Activated T-cell treated with anti-CD3 and anti-CD28 coated beads, Interleukin-2, amount 50 U/mL, for 72 hours (primary cell): ENCODE data around the gene TOMM34. TPM values are rescaled to one million over a fixed set of nuclear protein-coding genes. Genes with fewer than 3 reads are reported as not detected.

Experiments
- ATAC-seq, 2 donors: fragments of 150-1000 bp; cut with Tn5 transposase; replicated peaks in 1 of 2; 2 replicates each; pipeline ENCODE4 v1.10.0; 2021; ENCODE audit warnings: moderate library complexity in 2 of 2, mild to moderate bottlenecking in 1 of 2
- DNase-seq, 2 donors: peaks; one replicate each; pipeline ENCODE4 v3.0.0; 2021 to 2022; ENCODE audit warnings: mixed read lengths in 1 of 2
- H3K27ac Mint-ChIP-seq: one replicate; pipeline ENCODE4 v1.8.0; 2022; ENCODE audit warnings: mild to moderate bottlenecking, moderate library complexity, mixed read lengths
- H3K27me3 Mint-ChIP-seq: one replicate; pipeline ENCODE4 v1.8.0; 2022; ENCODE audit warnings: low read depth, mixed read lengths
- H3K36me3 Mint-ChIP-seq, 2 donors: one replicate each; pipeline ENCODE4 v1.8.0; 2022; ENCODE audit warnings: mixed read lengths in 2 of 2, mild to moderate bottlenecking in 1 of 2; ENCODE audit not compliant: insufficient read depth in 2 of 2
- H3K4me1 Mint-ChIP-seq: one replicate; pipeline ENCODE4 v1.8.0; 2022; ENCODE audit warnings: low read depth, mixed read lengths
- H3K4me3 Mint-ChIP-seq, 2 donors: one replicate each; pipeline ENCODE4 v1.8.0; 2022; ENCODE audit warnings: mild to moderate bottlenecking in 2 of 2, mixed read lengths in 2 of 2, moderate library complexity in 2 of 2
- H3K9me3 Mint-ChIP-seq, 2 donors: one replicate each; pipeline ENCODE4 v1.8.0; 2022; ENCODE audit warnings: mixed read lengths in 2 of 2
- total RNA-seq, 2 donors: library from RNA; stranded (reverse); gene quantifications; one replicate each; pipeline ENCODE4 v1.2.3, GENCODE V29; 2022

The TOMM34 gene, protein sequence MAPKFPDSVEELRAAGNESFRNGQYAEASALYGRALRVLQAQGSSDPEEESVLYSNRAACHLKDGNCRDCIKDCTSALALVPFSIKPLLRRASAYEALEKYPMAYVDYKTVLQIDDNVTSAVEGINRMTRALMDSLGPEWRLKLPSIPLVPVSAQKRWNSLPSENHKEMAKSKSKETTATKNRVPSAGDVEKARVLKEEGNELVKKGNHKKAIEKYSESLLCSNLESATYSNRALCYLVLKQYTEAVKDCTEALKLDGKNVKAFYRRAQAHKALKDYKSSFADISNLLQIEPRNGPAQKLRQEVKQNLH
- 10 to 100 TPM; 43.5 to 46.8 TPM for total RNA-seq

DNA sequence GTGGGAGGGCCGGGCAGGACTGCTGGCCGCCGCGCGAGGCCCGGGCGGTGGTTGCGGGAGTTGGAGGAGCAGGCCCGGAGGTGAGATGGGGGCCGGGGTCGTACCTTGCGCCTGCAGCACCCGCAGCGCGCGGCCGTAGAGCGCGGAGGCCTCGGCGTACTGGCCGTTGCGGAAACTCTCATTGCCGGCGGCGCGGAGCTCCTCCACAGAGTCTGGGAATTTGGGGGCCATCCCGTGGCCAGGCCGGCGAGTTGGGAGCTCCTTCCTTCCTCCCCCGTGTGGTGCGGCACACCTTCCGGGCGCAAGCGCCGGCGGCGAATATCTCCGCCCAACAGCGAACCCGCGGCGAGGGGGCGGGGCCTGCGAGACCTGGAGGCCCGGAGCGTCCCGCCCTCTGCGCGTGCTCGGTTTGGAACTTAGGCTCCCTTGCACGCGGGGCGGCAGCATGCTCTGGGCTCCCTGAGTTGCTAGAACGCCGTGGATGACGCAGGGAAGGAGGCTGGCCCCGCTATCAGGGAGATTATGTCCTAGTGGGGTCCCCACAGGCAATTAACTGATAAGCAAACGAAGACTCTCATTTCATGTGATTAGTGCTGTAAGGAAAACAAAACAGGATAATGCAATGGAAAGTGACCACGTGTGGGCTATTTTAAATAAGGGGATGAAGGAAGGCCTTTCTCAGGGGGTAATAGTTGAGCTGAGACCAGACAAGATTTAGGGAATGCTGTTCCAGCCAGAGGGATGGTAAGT is at the start of gene TOMM34:
TSS of gene TOMM34 (minus strand) at position 295 of the 750 bp plus-strand sequence. CDS start at position 231, 64 bp downstream.
- no peaks in the 10 kb centered on the region for H3K27me3 Mint-ChIP-seq
- peaks cover 16 to 29% of the 10 kb centered on the region in 2 donors for H3K36me3 Mint-ChIP-seq
- DNase-seq (peak; percentile 97 to 98), ATAC-seq (peak; percentile 91 to 95)
- H3K4me1 Mint-ChIP-seq, result peaks cover 83% of the 10 kb centered on the region
- peaks cover 0 to 2% of the 10 kb centered on the region in 2 donors for H3K9me3 Mint-ChIP-seq
- H3K4me3 Mint-ChIP-seq, result peak within 1 kb of the TSS; percentile 94 to 99
- peak within 1 kb of the TSS; percentile 96 for H3K27ac Mint-ChIP-seq

DNA sequence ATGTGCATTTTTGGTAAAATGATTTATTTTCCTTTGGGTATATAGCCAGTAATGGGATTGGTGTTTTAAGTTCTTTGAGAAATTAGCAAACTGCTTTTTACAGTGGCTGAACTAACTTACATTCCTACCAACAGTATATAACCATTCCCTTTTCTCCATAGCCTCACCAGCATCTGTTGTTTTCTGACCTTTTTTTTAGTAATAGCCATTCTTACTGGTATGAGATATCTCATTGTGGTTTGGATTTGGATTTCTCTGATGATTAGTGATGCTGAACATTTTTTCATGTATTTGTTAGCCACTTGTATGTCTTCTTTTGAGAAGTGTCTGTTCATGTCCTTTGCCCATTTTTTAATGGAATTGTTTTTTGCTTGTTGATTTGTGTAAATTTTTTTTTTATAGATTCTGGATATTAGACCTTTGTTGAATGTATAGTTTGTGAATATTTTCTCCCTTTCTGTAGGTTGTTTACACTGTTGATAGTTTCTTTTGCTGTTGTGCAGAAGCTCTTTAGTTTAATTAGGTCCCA is 48.4 kb upstream of the TOMM34 start:
- Mint-ChIP-seq H3K36me3 (peaks cover 12 to 46% of the 10 kb centered on the region in 2 donors), H3K9me3 (no peaks in the 10 kb centered on the region), H3K4me3 (no peak overlapping the region), H3K27me3 (no peaks in the 10 kb centered on the region), H3K4me1 (peaks cover 46% of the 10 kb centered on the region), H3K27ac (peak overlapping the region; percentile 66)
- no peak for DNase-seq
- no peak for ATAC-seq

DNA sequence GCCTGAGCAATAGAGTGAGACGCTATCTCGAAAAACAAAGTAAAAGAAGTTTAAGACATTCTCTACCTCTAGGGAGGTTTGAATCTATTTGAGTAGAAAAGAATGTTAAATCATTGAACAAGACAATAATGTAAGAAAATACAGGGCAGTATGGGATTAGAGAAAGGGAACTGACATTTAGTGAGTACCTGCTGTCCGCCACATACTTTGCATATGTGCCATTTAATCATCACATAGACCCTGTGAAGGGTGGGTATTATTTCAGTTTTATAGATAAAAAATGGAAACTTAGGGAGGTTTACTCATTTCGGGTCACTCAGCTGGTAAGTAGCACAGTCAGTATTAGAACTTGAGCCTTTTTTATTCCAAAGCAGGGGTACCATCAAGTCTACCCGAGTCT is 37.5 kb upstream of the TOMM34 start:
- H3K36me3 Mint-ChIP-seq, result peaks cover 25 to 59% of the 10 kb centered on the region in 2 donors
- H3K9me3 Mint-ChIP-seq, result no peaks in the 10 kb centered on the region
- ATAC-seq, result no peak
- peak overlapping the region; percentile 88 for H3K27ac Mint-ChIP-seq
- peaks cover 56% of the 10 kb centered on the region for H3K4me1 Mint-ChIP-seq
- DNase-seq, result no peak
- no peak overlapping the region for H3K4me3 Mint-ChIP-seq
- H3K27me3 Mint-ChIP-seq, result no peaks in the 10 kb centered on the region

DNA sequence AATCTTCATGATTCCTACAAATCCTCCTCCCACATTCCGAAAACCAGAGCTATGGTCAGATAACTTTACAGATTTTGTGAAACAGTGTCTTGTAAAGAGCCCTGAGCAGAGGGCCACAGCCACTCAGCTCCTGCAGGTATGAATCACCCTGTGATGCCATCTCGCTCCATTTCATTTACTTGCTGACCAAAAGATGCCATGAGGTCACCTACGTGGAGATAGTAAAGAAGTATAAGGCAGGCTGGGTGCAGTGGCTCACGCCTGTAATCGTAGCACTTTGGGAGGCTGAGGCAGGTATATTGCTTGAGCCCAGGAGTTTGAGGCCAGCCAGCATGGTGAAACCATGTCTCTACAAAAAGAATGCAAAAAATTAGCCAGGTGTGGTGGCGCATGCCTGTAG is 37.0 kb upstream of the TOMM34 start:
- H3K27me3 Mint-ChIP-seq, result no peaks in the 10 kb centered on the region
- H3K4me3 Mint-ChIP-seq, result peak overlapping the region in 1 of 2 donors; percentile 22
- H3K4me1 Mint-ChIP-seq, result peaks cover 61% of the 10 kb centered on the region
- DNase-seq (no peak), ATAC-seq (peak in 1 of 2 donors; percentile 42)
- peaks cover 25 to 56% of the 10 kb centered on the region in 2 donors for H3K36me3 Mint-ChIP-seq
- peak overlapping the region; percentile 88 for H3K27ac Mint-ChIP-seq
- no peaks in the 10 kb centered on the region for H3K9me3 Mint-ChIP-seq

DNA sequence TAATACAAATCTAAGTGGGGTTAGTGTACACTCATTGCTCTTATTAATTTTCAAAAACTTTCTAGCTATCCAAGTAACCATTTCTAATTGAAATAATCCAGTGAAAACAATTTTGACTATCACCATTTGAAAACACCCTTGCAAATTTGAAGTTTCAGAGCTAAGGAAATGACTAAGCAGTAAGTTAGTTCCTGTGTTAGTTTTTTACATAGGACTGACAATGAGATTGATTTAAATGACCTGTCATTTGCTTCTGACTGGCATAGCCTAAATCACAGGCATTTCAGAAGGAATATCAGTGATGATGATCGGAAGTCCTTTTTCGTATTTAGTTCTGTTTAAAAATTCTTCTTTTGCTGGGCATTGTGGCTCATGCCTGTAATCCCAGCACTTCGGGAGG is 33.1 kb upstream of the TOMM34 start:
- Mint-ChIP-seq H3K27ac (peak overlapping the region; percentile 94), H3K9me3 (no peaks in the 10 kb centered on the region), H3K4me1 (peaks cover 91% of the 10 kb centered on the region), H3K4me3 (peak overlapping the region; percentile 60 to 66), H3K36me3 (peaks cover 23 to 48% of the 10 kb centered on the region in 2 donors), H3K27me3 (no peaks in the 10 kb centered on the region)
- ATAC-seq (peak in 1 of 2 donors; percentile 54), DNase-seq (no peak)

DNA sequence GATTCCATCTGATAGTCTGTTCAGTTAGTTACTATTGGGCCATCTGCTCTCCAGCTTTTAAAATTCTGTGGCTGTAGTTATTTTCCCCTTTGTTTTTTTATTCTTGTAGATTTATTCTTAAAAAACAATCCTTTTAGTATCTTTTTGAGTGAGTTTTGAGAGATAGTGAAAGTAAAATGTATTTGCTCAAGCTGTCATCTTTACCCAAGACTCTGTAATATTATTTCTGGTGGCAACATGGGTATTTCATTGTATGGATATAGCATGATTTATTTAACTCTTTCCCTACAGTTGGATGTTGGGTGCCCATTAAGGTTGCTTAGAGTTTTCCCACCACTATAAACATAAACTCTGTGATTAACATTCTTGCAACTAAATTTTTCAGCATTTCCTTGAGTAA is 30.8 kb upstream of the TOMM34 start:
- Mint-ChIP-seq H3K27ac (peak overlapping the region; percentile 100), H3K9me3 (no peaks in the 10 kb centered on the region), H3K4me1 (peaks cover 85% of the 10 kb centered on the region), H3K4me3 (peak overlapping the region; percentile 73 to 94), H3K36me3 (peaks cover 18 to 33% of the 10 kb centered on the region in 2 donors), H3K27me3 (no peaks in the 10 kb centered on the region)
- ATAC-seq (peak; percentile 27 to 45), DNase-seq (no peak)

DNA sequence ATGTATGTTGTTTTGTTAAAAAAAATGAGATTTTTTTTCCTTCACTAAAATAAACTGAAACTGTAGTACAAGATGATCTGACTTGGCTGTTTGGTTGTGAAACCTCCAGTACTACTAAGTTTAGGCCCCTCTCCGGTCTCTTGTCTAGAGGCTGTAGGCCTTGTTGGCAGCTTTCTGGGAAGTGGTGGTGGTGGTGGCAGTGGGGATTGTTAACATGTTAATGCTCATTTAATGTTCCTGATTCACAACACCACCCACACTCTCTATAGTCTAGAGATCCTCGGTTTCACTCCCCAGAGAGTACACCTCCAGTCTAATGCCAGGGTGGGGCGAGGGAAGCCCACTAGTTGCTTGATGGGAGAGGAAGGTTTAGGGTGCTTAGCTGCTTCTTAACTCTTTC is 30.2 kb upstream of the TOMM34 start:
- H3K27me3 Mint-ChIP-seq, result no peaks in the 10 kb centered on the region
- H3K4me1 Mint-ChIP-seq, result peaks cover 81% of the 10 kb centered on the region
- H3K36me3 Mint-ChIP-seq, result peaks cover 16 to 32% of the 10 kb centered on the region in 2 donors
- DNase-seq (peak; percentile 67), ATAC-seq (peak; percentile 89 to 94)
- peak overlapping the region; percentile 100 for H3K27ac Mint-ChIP-seq
- H3K4me3 Mint-ChIP-seq, result peak overlapping the region; percentile 73 to 94
- no peaks in the 10 kb centered on the region for H3K9me3 Mint-ChIP-seq

DNA sequence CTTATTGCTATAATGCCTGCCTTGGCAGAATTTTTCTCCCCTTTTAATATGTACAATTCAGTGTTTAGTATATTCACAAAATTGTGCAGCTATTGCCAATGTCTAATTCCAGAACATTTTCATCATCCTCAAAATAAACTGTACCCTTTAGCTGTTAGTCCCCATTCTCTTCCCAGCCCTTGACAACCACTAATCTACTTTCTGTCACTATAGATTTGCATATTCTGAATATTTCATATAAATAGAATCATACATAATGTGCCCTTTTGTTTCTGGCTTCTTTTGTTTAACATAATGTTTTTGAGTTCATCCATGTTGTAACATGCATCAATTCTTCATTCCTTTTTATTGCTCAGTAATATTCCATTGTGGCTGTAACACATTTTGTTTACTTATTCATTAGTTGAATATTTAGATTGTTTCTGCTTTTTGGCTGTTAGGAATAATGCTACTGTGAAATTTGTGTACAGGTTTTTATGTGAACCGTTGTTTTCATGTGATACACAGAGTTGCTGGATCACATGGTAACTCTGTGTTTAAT is 28.5 kb upstream of the TOMM34 start:
- ATAC-seq (no peak), DNase-seq (no peak)
- H3K4me3 Mint-ChIP-seq, result peak overlapping the region in 1 of 2 donors; percentile 31
- H3K9me3 Mint-ChIP-seq, result no peaks in the 10 kb centered on the region
- H3K27ac Mint-ChIP-seq, result peak overlapping the region; percentile 100
- peaks cover 69% of the 10 kb centered on the region for H3K4me1 Mint-ChIP-seq
- H3K27me3 Mint-ChIP-seq, result no peaks in the 10 kb centered on the region
- peaks cover 13 to 27% of the 10 kb centered on the region in 2 donors for H3K36me3 Mint-ChIP-seq

DNA sequence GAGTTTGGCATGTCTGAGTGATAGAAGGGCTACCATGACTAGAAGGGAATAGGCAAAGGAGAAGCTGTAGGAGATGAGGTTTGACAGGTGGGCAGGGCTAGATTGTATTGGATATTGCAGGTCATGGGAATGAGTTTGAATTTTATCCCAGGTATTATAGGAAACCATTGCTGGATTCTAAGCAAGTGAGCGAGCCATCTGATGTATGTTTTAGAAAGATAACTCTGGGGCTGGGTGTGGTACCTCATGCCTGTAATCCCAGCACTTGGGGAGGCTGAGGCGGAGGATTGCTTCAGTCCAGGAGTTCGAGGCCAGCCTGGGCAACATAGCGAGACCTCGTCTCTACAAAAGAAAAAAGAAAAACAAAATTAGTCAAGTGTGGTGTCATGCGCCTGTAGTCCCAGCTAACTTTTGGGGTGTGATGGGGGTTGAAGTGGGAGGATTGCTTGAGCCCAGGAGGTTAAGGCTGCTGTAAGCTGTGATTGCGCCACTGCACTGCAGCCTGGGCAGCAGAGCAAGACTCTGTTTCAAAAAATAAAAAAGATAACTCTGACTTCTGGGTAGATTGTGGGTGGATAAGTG is 23.0 kb upstream of the TOMM34 start:
- H3K9me3 Mint-ChIP-seq, result no peaks in the 10 kb centered on the region
- peak overlapping the region; percentile 72 for H3K27ac Mint-ChIP-seq
- H3K4me1 Mint-ChIP-seq, result peaks cover 70% of the 10 kb centered on the region
- DNase-seq, result no peak
- H3K4me3 Mint-ChIP-seq, result no peak overlapping the region
- H3K36me3 Mint-ChIP-seq, result peaks cover 13 to 41% of the 10 kb centered on the region in 2 donors
- H3K27me3 Mint-ChIP-seq, result no peaks in the 10 kb centered on the region
- no peak for ATAC-seq

DNA sequence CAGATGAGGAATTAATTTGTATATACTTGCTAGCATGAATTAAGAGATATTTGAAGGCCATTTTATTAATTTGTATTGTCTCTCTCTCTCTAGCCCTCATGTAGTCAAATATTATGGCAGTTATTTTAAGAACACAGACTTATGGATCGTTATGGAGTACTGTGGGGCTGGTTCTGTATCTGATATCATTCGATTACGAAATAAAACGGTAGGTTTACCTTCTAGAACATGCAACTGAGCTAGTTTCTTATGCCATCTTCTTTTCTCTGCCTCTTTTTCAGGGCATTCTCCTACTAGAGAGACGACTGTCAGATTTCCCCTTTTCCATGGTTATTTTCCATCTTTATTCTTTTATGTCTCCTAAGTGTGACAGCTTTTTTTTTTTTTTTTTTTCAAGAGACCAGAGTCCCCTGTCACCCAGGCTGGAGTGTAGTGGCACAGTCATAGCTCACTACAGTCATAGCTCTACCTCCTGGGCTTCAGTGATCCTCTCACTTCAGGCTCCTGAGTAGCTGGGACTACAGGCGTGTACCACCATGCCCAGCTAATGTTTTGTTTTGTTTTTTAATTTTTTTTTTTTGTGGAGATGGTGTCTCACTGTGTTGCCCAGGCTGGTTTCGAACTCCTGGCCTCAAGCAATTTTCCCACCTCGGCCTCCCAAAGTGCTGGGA is 21.7 kb upstream of the TOMM34 start:
- peak overlapping the region in 1 of 2 donors; percentile 49 for H3K4me3 Mint-ChIP-seq
- no peaks in the 10 kb centered on the region for H3K9me3 Mint-ChIP-seq
- H3K36me3 Mint-ChIP-seq, result peaks cover 13 to 46% of the 10 kb centered on the region in 2 donors
- peaks cover 76% of the 10 kb centered on the region for H3K4me1 Mint-ChIP-seq
- no peaks in the 10 kb centered on the region for H3K27me3 Mint-ChIP-seq
- peak overlapping the region; percentile 95 for H3K27ac Mint-ChIP-seq
- ATAC-seq (peak; percentile 79 to 85), DNase-seq (peak in 1 of 2 donors; percentile 25)

DNA sequence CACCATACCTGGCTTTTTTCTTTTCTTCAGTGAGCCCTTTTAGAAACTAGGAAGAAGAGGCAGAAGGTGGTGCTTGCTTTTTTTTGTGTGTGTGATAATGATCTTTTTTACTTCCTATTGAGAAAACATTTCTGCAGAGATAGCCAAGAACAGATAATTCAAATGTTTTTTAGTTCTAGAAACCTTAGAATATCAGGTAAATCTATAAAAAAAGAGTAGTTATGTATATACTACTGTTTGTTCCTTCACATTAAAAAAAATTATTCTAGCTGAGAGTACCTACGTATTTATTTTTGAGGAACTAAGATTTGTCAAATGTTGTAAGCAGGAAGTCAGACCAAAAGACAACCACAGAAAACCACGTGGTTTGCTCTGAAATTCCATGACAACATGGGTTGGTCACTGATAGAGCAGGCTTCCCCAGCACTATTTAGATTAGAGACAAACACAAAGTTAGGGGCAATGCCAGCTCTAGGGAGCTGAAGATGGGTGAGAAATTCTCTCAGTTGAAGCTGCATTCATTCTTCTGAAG is 19.0 kb upstream of the TOMM34 start:
- Mint-ChIP-seq H3K27ac (peak overlapping the region; percentile 97), H3K36me3 (peaks cover 20 to 65% of the 10 kb centered on the region in 2 donors), H3K9me3 (no peaks in the 10 kb centered on the region), H3K27me3 (no peaks in the 10 kb centered on the region), H3K4me1 (peaks cover 90% of the 10 kb centered on the region), H3K4me3 (peak overlapping the region; percentile 79 to 86)
- peak; percentile 82 to 88 for ATAC-seq
- peak; percentile 54 to 60 for DNase-seq

DNA sequence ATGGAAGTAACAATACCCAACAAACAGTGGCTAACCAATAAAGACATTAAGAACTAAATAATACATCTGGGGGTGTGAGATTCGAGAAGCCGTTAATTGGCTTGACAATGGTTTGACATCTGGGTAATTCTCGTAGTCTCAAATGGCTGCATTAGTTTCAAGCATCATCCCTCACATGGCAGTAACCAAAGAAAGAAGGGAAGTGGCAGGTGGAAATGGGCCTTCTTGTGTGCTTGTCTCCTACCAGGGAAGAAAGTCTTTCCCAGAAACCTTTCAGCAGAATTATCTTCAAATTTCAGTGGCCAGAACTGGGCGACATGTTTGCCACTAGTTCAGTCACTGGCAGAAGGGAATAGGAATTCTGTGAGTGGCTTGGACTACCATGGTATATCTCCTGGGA is 16.5 kb upstream of the TOMM34 start:
- ATAC-seq, result no peak
- H3K27ac Mint-ChIP-seq, result peak overlapping the region; percentile 97

More for the DNA sequence above, 16.5 kb upstream of the TOMM34 start:
- Mint-ChIP-seq H3K4me1 (peaks cover 92% of the 10 kb centered on the region), H3K36me3 (peaks cover 24 to 64% of the 10 kb centered on the region in 2 donors), H3K4me3 (peak overlapping the region in 1 of 2 donors; percentile 38), H3K27me3 (no peaks in the 10 kb centered on the region), H3K9me3 (no peaks in the 10 kb centered on the region)
- no peak for DNase-seq
